Muscle of arm (tissue), 12 donors: ENCODE results near the gene CNOT6. TPM values are rescaled to one million over a fixed set of nuclear protein-coding genes. Genes with fewer than 3 reads are reported as not detected.
"Not testable (repeated sequence)": the region's sequence is repeated elsewhere in the genome, so short reads cannot be mapped to it uniquely, and the experiment has no call there.

ENCODE experiments used
- DNase-seq: peaks from one replicate; pipeline ENCODE4 v3.0.0-alpha.2; 2013
- polyA plus RNA-seq, 12 donors: library from polyadenylated mRNA; unstranded; fragments of 120-200 nt; gene quantifications; one replicate each; pipeline ENCODE4 v1.2.1, GENCODE V29; 2013; ENCODE audit not compliant: insufficient read length in 12 of 12

CNOT6 gene
- polyA plus RNA-seq, 12 donors: 22.1 to 37.2 (median 29.2) TPM; not detected in 1

DNA sequence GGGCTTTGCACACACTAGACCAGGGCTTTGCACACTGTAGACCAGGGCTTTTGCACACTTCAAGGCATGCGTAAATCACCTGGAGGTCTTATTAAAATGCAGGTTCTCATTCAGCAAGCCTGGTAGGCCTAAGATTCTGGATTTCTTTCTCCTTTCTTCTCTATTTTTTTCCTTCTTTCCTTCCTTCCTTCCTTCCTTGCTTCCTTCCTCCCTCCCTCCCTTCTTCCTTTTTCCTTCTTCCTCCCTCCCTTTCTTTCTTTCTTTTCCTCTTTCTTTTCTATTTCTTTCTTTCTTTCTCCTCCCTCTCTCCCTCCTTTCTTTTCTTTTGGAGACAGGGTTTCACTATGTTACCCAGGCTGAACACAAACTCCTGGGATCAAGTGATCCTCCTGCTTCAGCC lies 24.3 kb upstream of the CNOT6 start:
- no peak for DNase-seq

DNA sequence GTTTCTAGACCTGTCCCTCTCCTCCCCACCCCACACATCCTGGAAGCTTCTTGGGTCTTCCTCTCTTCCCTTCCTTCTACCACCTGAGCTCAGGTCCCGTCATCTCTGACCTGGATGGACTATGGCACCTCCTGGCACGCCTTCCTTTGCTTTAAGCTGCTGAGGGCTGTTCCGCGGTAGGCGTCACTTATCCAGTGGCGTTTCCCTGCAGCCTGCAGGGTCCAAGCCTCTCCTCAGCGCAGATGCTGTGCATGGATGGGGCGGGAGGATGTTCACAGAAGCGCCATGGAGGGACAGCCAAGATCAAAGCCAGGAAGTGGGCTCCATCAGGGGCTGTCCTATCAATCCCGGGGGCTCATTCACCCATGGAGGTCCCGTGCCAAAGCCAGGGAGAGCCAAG lies 23.8 kb upstream of the CNOT6 start:
- DNase-seq: no peak

GRCh38 chr5:180470966-180471582 lies 23.1 kb upstream of the CNOT6 start:
- DNase-seq: peak; percentile 77

- no peak for DNase-seq
Measured at GRCh38 chr5:180471866-180472265, 22.3 kb upstream of the CNOT6 start.

DNA sequence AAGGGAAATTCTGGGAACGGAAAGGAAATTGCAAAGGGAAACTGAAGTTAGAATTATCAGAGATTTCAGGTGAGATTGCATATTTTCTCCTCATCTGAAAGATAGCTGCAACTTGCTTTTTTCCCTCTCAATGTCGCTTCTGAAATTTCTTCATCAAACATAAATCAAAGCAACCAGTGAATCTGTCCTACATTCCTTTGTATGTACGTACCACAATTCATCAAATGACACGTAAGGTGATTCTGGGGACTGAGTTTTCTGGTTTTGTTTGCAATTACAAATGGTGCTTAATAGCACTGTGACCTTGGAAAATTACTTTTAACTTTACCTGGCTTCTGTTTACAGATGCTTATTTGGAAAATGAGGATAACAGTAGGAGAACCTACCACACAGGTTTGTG lies 21.9 kb upstream of the CNOT6 start:
- DNase-seq: no peak

- DNase-seq: not testable (repeated sequence)
Measured at GRCh38 chr5:180473386-180473785, 20.8 kb upstream of the CNOT6 start.

DNA sequence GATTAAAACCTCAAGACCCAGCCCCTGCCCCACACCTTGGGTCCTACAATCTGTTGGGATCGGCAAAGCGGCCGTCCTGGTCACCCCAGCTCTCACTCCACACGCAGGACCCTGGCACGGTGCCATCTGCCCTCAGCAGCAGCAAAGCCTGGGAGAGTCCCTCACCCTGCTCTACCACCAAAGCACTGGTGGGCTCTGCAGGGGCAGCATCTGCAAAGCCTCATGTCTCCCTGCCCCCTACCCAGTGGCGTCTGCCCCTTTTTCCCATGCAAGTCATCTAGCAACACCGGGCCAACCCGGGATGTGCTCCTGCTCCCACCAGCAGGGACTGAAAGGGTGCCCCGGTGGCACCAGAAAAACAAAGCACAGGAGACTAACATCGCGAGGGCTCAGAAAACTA lies 19.6 kb upstream of the CNOT6 start:
- no peak for DNase-seq

- not testable (repeated sequence) for DNase-seq
Measured at GRCh38 chr5:180475969-180476524, 18.1 kb upstream of the CNOT6 start.

GRCh38 chr5:180484813-180485212 lies 9.4 kb upstream of the CNOT6 start:
- no peak for DNase-seq

DNA sequence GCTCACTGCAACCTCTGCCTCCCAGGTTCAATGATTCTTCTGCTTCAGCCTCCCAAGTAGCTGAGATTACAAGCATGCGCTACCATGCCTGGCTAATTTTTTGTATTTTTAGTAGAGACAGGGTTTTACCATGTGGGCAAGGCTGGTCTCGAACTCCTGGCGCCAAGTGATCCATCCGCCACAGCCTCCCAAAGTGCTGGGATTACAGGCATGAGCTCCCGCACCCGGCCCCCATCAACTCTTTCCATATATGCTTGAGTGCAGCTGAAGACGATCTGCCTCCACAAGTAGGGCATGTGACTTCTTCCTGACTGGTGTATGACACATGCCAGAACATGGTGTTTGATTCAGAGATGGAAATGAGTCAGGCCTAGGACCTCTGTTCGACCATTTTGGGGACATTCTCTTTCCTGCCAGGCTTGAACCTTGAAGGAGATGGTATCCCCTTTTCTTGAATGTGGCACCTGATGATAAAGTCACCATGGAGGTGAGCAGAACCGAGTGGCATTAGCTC lies 7.5 kb upstream of the CNOT6 start:
- no peak for DNase-seq

GRCh38 chr5:180487556-180487955 lies 6.6 kb upstream of the CNOT6 start:
- no peak for DNase-seq

DNA sequence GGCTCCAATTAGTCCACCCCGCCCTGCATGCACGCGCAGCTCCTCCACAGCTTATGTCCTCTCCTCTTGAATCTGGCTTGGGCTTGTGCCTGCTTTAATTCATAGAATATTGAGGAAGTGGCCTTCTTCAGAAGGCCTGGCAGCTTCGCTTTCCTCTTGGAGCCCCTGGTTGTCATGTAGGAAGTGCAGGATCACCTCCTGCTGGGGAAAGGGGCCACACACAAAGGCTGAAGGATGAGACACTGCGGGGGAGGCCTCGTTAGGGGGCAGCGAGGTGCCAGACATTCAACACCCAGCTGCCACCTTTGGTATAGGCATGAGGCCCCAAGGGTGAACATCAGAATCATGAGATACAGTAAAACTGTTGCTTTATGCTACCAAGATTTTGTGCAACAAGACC lies 2.7 kb upstream of the CNOT6 start:
- no peak for DNase-seq

DNA sequence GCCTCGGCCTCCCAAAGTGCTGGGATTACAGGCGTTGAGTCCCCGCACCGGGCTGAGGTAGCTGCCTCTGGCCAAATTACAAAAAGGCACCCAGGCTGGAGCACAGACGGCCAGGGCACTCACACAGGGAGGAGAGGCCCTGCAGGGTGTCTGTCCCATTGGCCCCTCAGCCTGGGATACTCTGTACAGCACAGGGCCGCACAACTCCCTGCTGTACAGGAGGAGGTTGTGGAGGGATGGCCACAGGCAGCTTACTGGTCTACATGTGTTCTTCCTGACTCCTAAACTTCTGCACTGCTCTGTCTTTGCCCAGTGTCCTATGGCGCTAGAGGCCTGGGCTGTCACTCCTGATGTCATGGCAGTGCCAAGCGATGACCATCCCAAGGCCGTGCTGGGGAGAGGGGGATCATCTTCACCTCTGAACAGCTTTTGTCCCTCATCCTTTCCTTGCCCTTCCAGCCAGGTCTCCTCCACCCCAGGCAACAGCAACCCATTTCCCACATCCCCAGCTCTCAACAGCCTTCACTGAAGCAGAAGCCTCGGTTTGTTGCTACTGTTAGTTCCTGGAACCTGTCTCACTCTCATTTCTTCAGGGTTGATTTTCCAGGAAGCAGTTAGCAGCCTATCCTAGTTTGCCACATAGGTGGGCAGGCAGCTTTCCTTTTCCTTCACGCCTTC lies 1.8 kb upstream of the CNOT6 start:
- DNase-seq: no peak

DNA sequence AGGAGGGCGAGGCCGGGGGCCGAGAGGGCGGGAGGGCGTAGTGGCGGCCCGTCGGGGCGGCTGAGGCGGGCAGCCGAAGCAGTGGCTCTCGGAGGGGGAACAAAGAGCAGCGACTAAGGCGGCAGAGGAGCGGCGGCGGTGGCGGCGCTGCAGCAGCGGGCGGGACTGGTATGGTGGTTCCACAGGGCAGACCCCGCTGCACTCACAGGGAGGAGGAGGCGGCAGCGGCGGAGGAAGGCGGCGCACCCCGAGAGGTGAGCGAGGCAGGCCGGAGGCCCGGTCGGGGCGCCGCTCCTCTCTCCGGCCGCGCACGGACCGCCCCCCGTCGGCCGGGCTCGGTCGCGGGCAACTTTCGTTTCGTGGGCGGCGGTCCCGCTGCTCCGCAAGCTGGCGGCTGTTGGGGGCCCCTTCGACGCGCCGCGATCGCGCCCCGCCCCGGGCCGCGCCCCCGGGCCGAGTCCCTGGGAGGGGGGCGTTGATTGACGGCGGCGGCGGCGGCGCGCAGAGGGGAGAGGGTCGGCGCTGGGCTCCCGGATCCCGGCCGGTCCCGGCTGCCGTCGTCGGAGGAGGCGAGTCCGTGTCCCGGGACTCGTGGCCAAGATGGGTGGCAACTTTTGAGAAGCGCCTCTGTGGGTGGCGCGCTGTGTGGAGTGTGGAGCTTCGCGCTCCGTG lies 467 bp downstream of the CNOT6 start:
- DNase-seq: peak; percentile 41

DNA sequence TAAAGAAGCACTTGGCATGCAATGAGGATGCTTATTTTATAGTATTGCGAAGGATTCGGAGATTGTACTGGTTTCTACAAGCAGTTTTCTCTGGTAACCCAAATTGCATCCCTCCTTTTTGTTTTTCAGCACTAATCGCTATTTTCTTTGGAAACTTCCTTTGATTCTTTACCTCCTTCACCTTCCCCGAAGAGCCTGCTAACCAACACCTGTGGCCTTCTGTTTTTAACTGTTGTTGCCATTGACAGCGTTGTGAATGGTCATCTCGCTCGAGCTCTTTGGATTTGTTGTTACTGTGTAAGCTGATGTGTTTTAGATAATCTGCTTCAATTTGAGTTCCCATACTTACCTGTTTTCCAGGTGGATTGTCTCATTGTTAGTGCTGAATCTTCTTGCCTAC lies 1.1 kb downstream of the CNOT6 start:
- DNase-seq: no peak

GRCh38 chr5:180495991-180496741 lies 2.0 kb downstream of the CNOT6 start:
- no peak for DNase-seq

- not testable (repeated sequence) for DNase-seq
Measured at GRCh38 chr5:180496806-180497205, 2.6 kb downstream of the CNOT6 start.

DNA sequence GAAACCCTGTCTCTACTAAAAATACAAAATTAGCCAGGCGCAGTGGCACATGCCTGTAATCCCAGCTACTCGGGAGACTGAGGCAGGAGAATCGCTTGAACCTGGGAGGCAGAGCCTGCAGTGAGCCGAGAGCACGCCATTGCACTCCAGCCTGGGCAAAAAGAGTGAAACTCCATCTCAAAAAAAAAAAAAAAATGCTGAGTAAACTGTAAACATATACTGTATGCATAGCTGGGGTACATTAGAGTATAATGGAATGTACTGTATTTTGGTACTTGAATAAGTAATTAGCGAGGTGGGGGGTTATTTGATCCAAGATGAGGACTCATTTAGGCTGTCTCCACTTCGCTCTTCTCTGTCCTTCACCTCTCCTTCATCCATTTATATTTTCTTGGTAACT lies 3.7 kb downstream of the CNOT6 start:
- not testable (repeated sequence) for DNase-seq

- no peak for DNase-seq
Measured at GRCh38 chr5:180498378-180498777, 4.2 kb downstream of the CNOT6 start.

DNA sequence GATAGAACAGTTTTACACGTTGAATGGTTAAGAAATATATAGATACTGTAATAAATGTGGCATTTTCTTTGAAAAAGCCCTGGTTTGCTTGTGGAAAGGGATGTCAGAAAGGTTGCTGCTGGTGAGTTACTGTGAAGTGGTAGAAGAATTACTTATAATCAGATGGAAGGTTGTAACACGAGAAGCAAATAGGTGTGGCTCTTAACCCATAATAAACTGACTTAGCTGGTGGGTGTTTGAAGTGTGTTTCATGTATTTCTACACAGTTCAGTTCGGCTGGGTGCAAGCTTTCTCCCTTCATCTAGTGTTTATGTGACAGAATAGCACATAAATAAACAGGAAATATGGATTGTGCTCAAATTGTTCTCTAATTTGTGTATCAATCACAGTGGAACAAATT lies 5.5 kb downstream of the CNOT6 start:
- DNase-seq: no peak

GRCh38 chr5:180500300-180500699 lies 6.1 kb downstream of the CNOT6 start:
- DNase-seq: not testable (repeated sequence)

DNA sequence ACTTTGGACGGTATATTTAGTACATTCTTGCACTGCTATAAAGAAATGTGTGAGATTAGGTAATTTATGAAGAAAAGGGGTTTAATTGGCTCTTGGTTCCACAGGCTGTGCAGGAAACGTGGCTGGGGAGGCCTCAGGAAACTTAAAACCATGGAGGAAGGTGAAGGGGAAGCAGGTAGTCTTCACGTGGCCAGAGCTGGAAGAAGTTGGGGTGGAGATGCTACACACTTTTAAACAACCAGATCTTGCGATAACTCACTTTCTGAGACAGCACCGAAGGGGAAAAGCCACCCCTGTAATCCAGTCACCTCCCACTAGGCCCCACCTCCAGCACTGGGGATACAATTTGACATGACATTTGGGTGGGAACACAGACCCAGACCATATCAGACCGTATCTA lies 13.5 kb downstream of the CNOT6 start:
- no peak for DNase-seq
